GM23338 (cell line): ENCODE data around the gene RAPGEF4. TPM values are rescaled to one million over a fixed set of nuclear protein-coding genes. Genes with fewer than 3 reads are reported as not detected.

ENCODE experiments used
- ATAC-seq: fragments of 200-7000 bp; cut with Tn5 transposase; 3 replicates; pipeline ENCODE4 v1.9.1; 2020
- DNase-seq: peaks from one replicate; pipeline ENCODE4 v3.0.0-alpha.2; 2015; ENCODE audit warnings: low spot score
- H2AFZ ChIP-seq: fragments of 200-600 bp; sonication (generic); 2 replicates; pipeline ENCODE4 v1.8.0; 2016; ENCODE audit warnings: antibody characterized with exemption, mild to moderate bottlenecking, moderate library complexity
- H3F3A ChIP-seq: fragments of 200-600 bp; sonication (generic); replicated peaks from 2 replicates; pipeline ENCODE4 v1.8.0; 2017; ENCODE audit warnings: antibody characterized with exemption, mixed run types, low read depth
- H3K27ac ChIP-seq: fragments of 200-600 bp; sonication (generic); 2 replicates; pipeline ENCODE4 v1.6.1; 2016; ENCODE audit warnings: low read depth
- H3K27me3 ChIP-seq: fragments of 200-600 bp; sonication (generic); 2 replicates; pipeline ENCODE4 v1.8.0; 2016; ENCODE audit warnings: mild to moderate bottlenecking, mixed run types, moderate library complexity; ENCODE audit not compliant: insufficient read depth
- H3K36me3 ChIP-seq: fragments of 200-600 bp; sonication (generic); 2 replicates; pipeline ENCODE4 v1.8.0; 2016; ENCODE audit warnings: mild to moderate bottlenecking; ENCODE audit not compliant: insufficient read depth
- H3K4me1 ChIP-seq: fragments of 200-600 bp; sonication (generic); 2 replicates; pipeline ENCODE4 v1.8.0; 2016; ENCODE audit warnings: mild to moderate bottlenecking, moderate library complexity; ENCODE audit not compliant: insufficient read depth
- H3K4me2 ChIP-seq: fragments of 200-600 bp; sonication (generic); 2 replicates; pipeline ENCODE4 v1.7.1; 2017; ENCODE audit warnings: mixed run types
- H3K4me3 ChIP-seq: fragments of 200-600 bp; sonication (generic); 2 replicates; pipeline ENCODE4 v1.6.1; 2016; ENCODE audit warnings: mixed run types
- H3K79me2 ChIP-seq: fragments of 200-600 bp; sonication (generic); replicated peaks from 2 replicates; pipeline ENCODE4 v1.8.0; 2017; ENCODE audit warnings: mild to moderate bottlenecking; ENCODE audit not compliant: insufficient read depth
- H3K9me2 ChIP-seq: fragments of 200-600 bp; sonication (generic); 2 replicates; pipeline ENCODE4 v1.8.0; 2017; ENCODE audit not compliant: insufficient read depth
- H4K20me1 ChIP-seq: fragments of 200-600 bp; sonication (generic); replicated peaks from 2 replicates; pipeline ENCODE4 v1.8.0; 2017; ENCODE audit warnings: mild to moderate bottlenecking; ENCODE audit not compliant: insufficient read depth
- H3K27ac Mint-ChIP-seq: 2 replicates; pipeline ENCODE4 v1.8.0; 2020; ENCODE audit warnings: inconsistent platforms, mild to moderate bottlenecking, moderate library complexity, mixed read lengths
- H3K27me3 Mint-ChIP-seq: 3 replicates; pipeline ENCODE4 v1.8.0; 2022; ENCODE audit warnings: low read depth, mild to moderate bottlenecking, moderate library complexity, mixed read lengths, inconsistent platforms; ENCODE audit not compliant: insufficient read depth, poor library complexity
- H3K36me3 Mint-ChIP-seq: 3 replicates; pipeline ENCODE4 v1.8.0; 2021; ENCODE audit warnings: low read depth, mild to moderate bottlenecking, inconsistent platforms, moderate library complexity, mixed read lengths
- H3K4me1 Mint-ChIP-seq: 3 replicates; pipeline ENCODE4 v1.8.0; 2020; ENCODE audit warnings: mild to moderate bottlenecking, inconsistent platforms, mixed read lengths
- H3K4me3 Mint-ChIP-seq: 3 replicates; pipeline ENCODE4 v1.8.0; 2021; ENCODE audit warnings: moderate library complexity, mild to moderate bottlenecking, inconsistent platforms, mixed read lengths
- H3K9me3 Mint-ChIP-seq: 3 replicates; pipeline ENCODE4 v1.8.0; 2020; ENCODE audit warnings: moderate library complexity, mild to moderate bottlenecking, inconsistent platforms, mixed read lengths
- ETS1 ChIP-seq: IDR thresholded peaks from 2 replicates; pipeline ENCODE4 v1.6.1; 2016; ENCODE audit warnings: antibody characterized with exemption
- NANOG ChIP-seq: IDR thresholded peaks from 2 replicates; pipeline ENCODE4 v1.6.1; 2016; ENCODE audit warnings: antibody characterized with exemption, borderline replicate concordance
- POLR2AphosphoS5 ChIP-seq: IDR thresholded peaks from 2 replicates; pipeline ENCODE4 v1.6.1; 2016; ENCODE audit warnings: antibody characterized with exemption, low read depth
- REST ChIP-seq: IDR thresholded peaks from one replicate; pipeline ENCODE4 v1.6.1; 2018; ENCODE audit warnings: antibody characterized with exemption; ENCODE audit not compliant: unreplicated experiment
- STAT1 ChIP-seq: IDR thresholded peaks from one replicate; pipeline ENCODE4 v1.6.1; 2016; ENCODE audit warnings: antibody characterized with exemption; ENCODE audit not compliant: unreplicated experiment
- ZNF462 ChIP-seq: fragments of 250-450 bp; sonication (Bioruptor Pico); IDR thresholded peaks from 2 replicates; pipeline ENCODE4 v1.5.0; 2020; ENCODE audit warnings: mild to moderate bottlenecking, moderate library complexity
- polyA plus RNA-seq: library from polyadenylated mRNA; unstranded; fragments of >200 nt; fragmentation: Nextera tagmentation; extraction: Ambion mirVana; gene quantifications from 2 replicates; pipeline ENCODE4 v1.2.1, GENCODE V29; 2016
- total RNA-seq: library from RNA; depleted of rRNA; stranded (reverse); fragments of >200 nt; shearing (Covaris generic); gene quantifications from 2 replicates; pipeline ENCODE4 v1.2.3, GENCODE V29; 2014

The RAPGEF4 gene
- total and polyA plus RNA-seq, 2 experiments from 2014 or later, result 1.7 to 4.7 TPM

GRCh38 chr2:173051463-173052215 lies 316.0 kb downstream of the RAPGEF4 start:
- peaks cover 4% of the 10 kb centered on the region; the same call in 1 of the 2 replicates for H3K4me1 ChIP-seq

More at GRCh38 chr2:173051463-173052215, 316.0 kb downstream of the RAPGEF4 start:
- H3K36me3 ChIP-seq, result no peaks in the 10 kb centered on the region
- H3K27me3 ChIP-seq, result no peaks in the 10 kb centered on the region
- Mint-ChIP-seq H3K27me3 (peaks cover 3% of the 10 kb centered on the region), H3K27ac (no peak overlapping the region), H3K9me3 (no peaks in the 10 kb centered on the region), H3K4me3 (no peak overlapping the region), H3K36me3 (no peaks in the 10 kb centered on the region), H3K4me1 (peaks cover 5% of the 10 kb centered on the region; the same call in 2 of the 3 replicates)
- H3K27ac ChIP-seq, result no peak overlapping the region
- DNase-seq, result no peak
- TF ChIP-seq NANOG (no peak), STAT1 (no peak), REST (no peak), ETS1 (no peak), POLR2AphosphoS5 (no peak), ZNF462 (CRISPR knock-in tag) (no peak)
- no peak for ATAC-seq
- no peaks in the 10 kb centered on the region for H4K20me1 ChIP-seq
- H3K79me2 ChIP-seq, result no peaks in the 10 kb centered on the region
- no peak overlapping the region for H3K4me3 ChIP-seq
- no peaks in the 10 kb centered on the region for H3F3A ChIP-seq
- H3K4me2 ChIP-seq, result no peak overlapping the region
- H3K9me2 ChIP-seq, result no peaks in the 10 kb centered on the region
- H2AFZ ChIP-seq, result no peak overlapping the region
